Tibial artery (tissue), 4 donors: ENCODE results near the gene STK38.

Experiments used
- DNase-seq, 2 donors: peaks; one replicate each; pipeline ENCODE4 v3.0.0-alpha.2; 2019
- H3K27ac ChIP-seq, 2 donors: fragments of 200-600 bp; sonication (generic) in 1 of 2; 1 replicate in 1 of 2; 2 replicates in 1 of 2; pipeline ENCODE4 v1.5.1; 2018 to 2019; ENCODE audit warnings: mild to moderate bottlenecking in 1 of 2
- H3K27me3 ChIP-seq, 2 donors: fragments of 200-600 bp; sonication (generic) in 1 of 2; one replicate each; pipeline versions ENCODE4 v1.5.1 to v1.6.0; 2016 to 2019
- H3K36me3 ChIP-seq, 3 donors: fragments of 200-600 bp; sonication (generic) in 2 of 3; one replicate each; pipeline ENCODE4 v1.5.1; 2016 to 2019; ENCODE audit warnings: mild to moderate bottlenecking in 2 of 3
- H3K4me1 ChIP-seq, 4 donors: fragments of 200-600 bp; sonication (generic) in 2 of 4; 1 replicate in 3 of 4; 2 replicates in 1 of 4; pipeline ENCODE4 v1.5.1; 2016 to 2019
- H3K4me3 ChIP-seq, 2 donors: fragments of 200-600 bp; sonication (generic) in 1 of 2; 1 replicate in 1 of 2; 2 replicates in 1 of 2; pipeline ENCODE4 v1.5.1; 2018 to 2019; ENCODE audit warnings: mild to moderate bottlenecking in 2 of 2
- H3K9me3 ChIP-seq, 3 donors: fragments of 200-600 bp; sonication (generic) in 1 of 3; one replicate each; pipeline ENCODE4 v1.5.1; 2016 to 2019
- intact Hi-C: fragments of 100-400 bp; cut with DNase I; formaldehyde crosslinking; loops from one replicate; pipeline ENCODE4 v1.15.0; 2023; ENCODE audit warnings: low total_unique reads
- TF ChIP-seq, protein P1 (sequence below), 2 experiments: fragments of 200-600 bp in 1 of 2; fragments of 450-650 bp in 1 of 2; IDR thresholded peaks; one replicate each; pipeline ENCODE4 v1.5.1; 2017 to 2019; ENCODE audit warnings: antibody characterized with exemption in 2 of 2, mild to moderate bottlenecking in 1 of 2, moderate library complexity in 1 of 2

Gene STK38

DNA sequence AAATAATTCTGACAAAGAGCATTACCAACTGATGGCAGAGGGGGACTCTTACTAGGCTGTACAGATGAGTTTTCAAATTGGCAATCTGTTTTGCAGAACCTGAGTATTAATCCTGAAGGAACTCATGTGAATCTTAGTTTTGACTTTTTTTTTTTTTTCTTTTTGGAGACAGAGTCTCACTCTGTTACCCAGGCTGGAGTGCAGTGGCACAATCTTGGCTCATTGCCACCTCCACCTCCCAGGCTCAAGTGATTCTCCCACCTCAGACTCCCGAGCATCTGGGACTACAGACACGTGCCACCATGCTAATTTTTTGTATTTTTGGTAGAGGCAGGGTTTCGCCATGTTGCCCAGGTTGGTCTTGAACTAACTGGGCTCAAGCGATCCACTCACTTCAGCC is 55.2 kb downstream of the STK38 start:
- Histone ChIP-seq H3K9me3 (no peaks in the 10 kb centered on the region), H3K36me3 (peaks cover 23 to 63% (median 36%) of the 10 kb centered on the region in 3 donors), H3K27me3 (no peaks in the 10 kb centered on the region), H3K4me3 (no peak overlapping the region), H3K27ac (no peak overlapping the region), H3K4me1 (peaks cover 0 to 11% (median 2%) of the 10 kb centered on the region in 4 donors)
- intact Hi-C loops = no loop called here
- no peak for DNase-seq
- TF ChIP-seq, protein P1, sequence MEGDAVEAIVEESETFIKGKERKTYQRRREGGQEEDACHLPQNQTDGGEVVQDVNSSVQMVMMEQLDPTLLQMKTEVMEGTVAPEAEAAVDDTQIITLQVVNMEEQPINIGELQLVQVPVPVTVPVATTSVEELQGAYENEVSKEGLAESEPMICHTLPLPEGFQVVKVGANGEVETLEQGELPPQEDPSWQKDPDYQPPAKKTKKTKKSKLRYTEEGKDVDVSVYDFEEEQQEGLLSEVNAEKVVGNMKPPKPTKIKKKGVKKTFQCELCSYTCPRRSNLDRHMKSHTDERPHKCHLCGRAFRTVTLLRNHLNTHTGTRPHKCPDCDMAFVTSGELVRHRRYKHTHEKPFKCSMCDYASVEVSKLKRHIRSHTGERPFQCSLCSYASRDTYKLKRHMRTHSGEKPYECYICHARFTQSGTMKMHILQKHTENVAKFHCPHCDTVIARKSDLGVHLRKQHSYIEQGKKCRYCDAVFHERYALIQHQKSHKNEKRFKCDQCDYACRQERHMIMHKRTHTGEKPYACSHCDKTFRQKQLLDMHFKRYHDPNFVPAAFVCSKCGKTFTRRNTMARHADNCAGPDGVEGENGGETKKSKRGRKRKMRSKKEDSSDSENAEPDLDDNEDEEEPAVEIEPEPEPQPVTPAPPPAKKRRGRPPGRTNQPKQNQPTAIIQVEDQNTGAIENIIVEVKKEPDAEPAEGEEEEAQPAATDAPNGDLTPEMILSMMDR (IDR thresholded peaks at IDR 0.05) = no peak

DNA sequence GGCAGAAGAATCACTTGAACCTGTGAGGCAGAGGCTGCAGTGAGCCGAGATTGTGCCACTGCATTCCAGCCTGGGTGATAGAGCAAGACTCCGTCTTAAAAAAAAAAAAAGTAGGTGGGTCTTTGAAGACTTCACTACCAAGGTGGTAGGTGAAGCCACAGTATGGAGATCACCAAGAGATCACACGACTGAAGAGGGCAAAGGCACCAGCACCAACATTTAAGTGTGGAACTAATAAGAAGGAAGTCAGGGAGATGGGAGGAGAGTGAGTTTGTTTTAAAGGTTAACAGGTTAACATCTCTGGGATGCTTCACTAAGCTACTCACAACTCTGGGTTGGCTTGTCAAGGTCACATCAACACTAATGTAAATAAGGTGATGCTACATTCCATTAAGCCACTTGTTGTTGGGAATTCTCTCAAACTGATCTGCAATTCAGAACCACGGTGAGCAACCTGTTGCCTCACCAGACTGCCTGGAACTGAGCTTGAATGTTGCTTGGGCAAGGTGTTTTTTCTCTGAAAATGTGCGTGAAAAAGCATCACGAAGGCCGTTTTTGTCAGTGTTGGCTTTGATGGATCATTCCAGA is 55.8 kb downstream of the STK38 start:
- intact Hi-C loops = no loop called here
- H3K4me1 ChIP-seq = peaks cover 0 to 11% (median 2%) of the 10 kb centered on the region in 4 donors
- H3K36me3 ChIP-seq = peaks cover 23 to 63% (median 36%) of the 10 kb centered on the region in 3 donors
- H3K27me3 ChIP-seq = no peaks in the 10 kb centered on the region
- TF ChIP-seq, protein P1 (IDR thresholded peaks at IDR 0.05) = no peak
- H3K4me3 ChIP-seq = no peak overlapping the region
- no peak for DNase-seq
- no peaks in the 10 kb centered on the region for H3K9me3 ChIP-seq
- H3K27ac ChIP-seq = no peak overlapping the region

DNA sequence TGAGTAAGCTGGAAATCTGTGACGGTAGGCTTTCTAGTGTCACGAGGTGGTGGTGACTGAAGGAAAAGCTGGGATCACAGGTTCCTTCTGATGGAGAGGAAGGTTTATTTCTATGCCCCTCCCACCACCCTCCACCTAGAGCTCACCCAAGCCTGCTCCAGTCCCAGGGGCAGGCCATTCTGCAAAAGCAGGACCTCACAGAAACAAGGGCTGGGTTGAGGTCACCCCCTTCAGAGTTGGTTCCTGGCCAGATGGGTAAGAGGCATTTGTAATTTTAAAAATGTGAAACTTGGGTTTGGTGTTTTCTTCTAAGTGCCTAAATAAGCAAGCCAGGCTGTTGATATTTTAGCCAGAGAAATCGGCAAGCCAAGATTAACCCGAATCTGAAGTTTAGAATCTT is 57.9 kb downstream of the STK38 start:
- no peak overlapping the region for H3K27ac ChIP-seq
- H3K9me3 ChIP-seq = no peaks in the 10 kb centered on the region
- peaks cover 22 to 63% (median 34%) of the 10 kb centered on the region in 3 donors for H3K36me3 ChIP-seq
- TF ChIP-seq, protein P1 (IDR thresholded peaks at IDR 0.05) = no peak
- intact Hi-C loops = no loop called here
- peaks cover 0 to 11% (median 2%) of the 10 kb centered on the region in 4 donors for H3K4me1 ChIP-seq
- no peak overlapping the region for H3K4me3 ChIP-seq
- H3K27me3 ChIP-seq = no peaks in the 10 kb centered on the region
- DNase-seq = no peak

DNA sequence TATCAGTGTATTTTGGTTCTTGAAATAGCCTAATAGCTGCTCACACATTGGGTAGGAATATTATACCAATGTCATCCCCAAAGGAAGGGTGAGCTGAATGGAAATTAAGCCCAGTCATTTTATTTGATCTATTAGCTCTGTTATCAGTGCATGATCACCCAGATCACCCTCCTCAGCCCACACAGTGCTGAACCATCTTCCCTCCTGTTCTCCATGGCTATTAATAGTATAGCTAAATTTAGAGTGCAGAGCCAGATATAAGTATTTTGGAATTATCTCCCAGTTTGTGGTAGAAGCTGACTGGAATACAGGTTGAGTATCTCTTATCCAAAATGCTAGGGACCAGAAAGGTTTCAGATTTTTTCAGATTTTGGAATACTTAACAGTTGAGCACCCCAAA is 59.1 kb downstream of the STK38 start:
- H3K4me1 ChIP-seq = peaks cover 0 to 11% (median 2%) of the 10 kb centered on the region in 4 donors

DNA sequence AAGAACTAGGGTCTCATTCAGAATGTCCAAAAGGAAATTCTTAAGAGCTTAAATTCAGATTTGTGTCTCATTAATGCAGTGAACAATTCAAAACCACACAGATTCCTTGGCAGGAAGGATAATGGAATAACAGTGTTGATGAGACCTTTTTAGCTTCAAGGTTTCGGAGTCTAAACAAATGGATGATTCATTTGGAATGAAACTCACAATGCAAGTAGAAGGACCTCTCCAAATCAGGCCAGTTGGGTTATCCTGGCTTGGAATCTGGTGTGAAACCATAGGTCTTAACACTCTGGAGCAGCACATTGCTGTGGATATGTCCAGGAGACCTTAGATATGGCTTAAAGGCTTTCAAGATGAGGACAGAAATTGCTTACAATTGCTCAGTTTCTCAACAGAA is 59.6 kb downstream of the STK38 start:
- Histone ChIP-seq H3K4me1 (peaks cover 0 to 11% (median 2%) of the 10 kb centered on the region in 4 donors), H3K36me3 (peaks cover 33 to 65% (median 33%) of the 10 kb centered on the region in 3 donors), H3K4me3 (no peak overlapping the region), H3K27me3 (no peaks in the 10 kb centered on the region), H3K27ac (no peak overlapping the region), H3K9me3 (no peaks in the 10 kb centered on the region)
- DNase-seq = no peak
- TF ChIP-seq, protein P1 (IDR thresholded peaks at IDR 0.05) = no peak
- intact Hi-C loops = no loop called here

More for the DNA sequence above, 59.1 kb downstream of the STK38 start:
- intact Hi-C loops = no loop called here
- H3K36me3 ChIP-seq = peaks cover 32 to 63% (median 33%) of the 10 kb centered on the region in 3 donors
- no peak overlapping the region for H3K4me3 ChIP-seq
- H3K9me3 ChIP-seq = no peaks in the 10 kb centered on the region
- DNase-seq = no peak
- TF ChIP-seq, protein P1 (IDR thresholded peaks at IDR 0.05) = no peak
- H3K27me3 ChIP-seq = no peaks in the 10 kb centered on the region
- no peak overlapping the region for H3K27ac ChIP-seq
